ENCODE results near the gene TBC1D9B. TPM values are rescaled to one million over a fixed set of nuclear protein-coding genes. Genes with fewer than 3 reads are reported as not detected.

Gene TBC1D9B
- total RNA-seq, 6 experiments from 2014 or later: 58.7 to 81.9 (median 69.5) TPM

DNA sequence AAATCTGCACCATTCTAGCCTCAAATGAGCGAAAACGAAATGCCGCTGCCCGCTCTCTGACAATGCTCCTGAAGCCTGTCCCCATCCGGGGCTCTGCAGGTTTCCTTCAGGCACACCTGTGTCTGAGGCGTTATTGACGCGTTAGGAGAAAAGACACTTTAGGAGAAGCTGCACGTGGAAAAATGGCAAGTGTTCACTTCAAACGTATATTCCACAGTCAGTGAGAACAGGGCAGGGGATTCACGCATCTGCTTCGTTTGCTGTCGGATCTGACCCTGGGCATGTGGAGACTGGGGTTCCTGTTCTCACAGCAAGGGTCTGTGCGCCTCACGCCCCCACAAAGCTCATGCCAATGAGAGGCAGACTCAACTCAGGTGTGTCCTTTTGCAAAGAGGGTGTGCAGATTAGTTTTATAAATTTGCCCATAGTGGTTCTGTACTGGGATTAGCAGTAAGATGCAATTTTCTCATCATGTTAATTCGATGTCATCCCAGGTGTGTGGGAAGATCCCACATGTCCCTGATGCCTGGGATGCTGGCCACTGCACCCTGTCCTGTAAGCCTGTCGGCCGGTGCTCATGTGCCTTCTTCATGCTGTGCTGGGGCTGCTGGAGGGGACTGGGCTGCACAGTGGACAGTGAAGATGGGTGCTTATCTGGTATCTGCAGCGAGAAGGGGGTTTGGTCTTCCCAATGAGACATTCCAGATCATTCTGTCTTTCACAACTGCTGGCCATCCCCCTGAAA, 11.2 kb upstream of the TBC1D9B start:
- no peaks in the 10 kb centered on the region for H3K27me3 ChIP-seq
- no peaks in the 10 kb centered on the region for H3K4me1 ChIP-seq
- ATAC-seq: no peak
- no peak overlapping the region for H3K27ac ChIP-seq
- intact Hi-C loops (cut with DNase I): no loop called here
- TF ChIP-seq, protein P1, sequence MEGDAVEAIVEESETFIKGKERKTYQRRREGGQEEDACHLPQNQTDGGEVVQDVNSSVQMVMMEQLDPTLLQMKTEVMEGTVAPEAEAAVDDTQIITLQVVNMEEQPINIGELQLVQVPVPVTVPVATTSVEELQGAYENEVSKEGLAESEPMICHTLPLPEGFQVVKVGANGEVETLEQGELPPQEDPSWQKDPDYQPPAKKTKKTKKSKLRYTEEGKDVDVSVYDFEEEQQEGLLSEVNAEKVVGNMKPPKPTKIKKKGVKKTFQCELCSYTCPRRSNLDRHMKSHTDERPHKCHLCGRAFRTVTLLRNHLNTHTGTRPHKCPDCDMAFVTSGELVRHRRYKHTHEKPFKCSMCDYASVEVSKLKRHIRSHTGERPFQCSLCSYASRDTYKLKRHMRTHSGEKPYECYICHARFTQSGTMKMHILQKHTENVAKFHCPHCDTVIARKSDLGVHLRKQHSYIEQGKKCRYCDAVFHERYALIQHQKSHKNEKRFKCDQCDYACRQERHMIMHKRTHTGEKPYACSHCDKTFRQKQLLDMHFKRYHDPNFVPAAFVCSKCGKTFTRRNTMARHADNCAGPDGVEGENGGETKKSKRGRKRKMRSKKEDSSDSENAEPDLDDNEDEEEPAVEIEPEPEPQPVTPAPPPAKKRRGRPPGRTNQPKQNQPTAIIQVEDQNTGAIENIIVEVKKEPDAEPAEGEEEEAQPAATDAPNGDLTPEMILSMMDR (IDR thresholded peaks at IDR 0.05): no peak
- no peak for TF ChIP-seq POLR2A (IDR thresholded peaks at IDR 0.05)
- DNase-seq: no peak
- WGBS (ENCODE audit: insufficient coverage, low coverage, low lambda C conversion rate, missing lambda C conversion rate): 86% methylated on average over 14 of the region's 19 CpGs
- H3K36me3 ChIP-seq: no peaks in the 10 kb centered on the region
- H3K4me3 ChIP-seq: no peak overlapping the region
- H3K9me3 ChIP-seq: no peaks in the 10 kb centered on the region

DNA sequence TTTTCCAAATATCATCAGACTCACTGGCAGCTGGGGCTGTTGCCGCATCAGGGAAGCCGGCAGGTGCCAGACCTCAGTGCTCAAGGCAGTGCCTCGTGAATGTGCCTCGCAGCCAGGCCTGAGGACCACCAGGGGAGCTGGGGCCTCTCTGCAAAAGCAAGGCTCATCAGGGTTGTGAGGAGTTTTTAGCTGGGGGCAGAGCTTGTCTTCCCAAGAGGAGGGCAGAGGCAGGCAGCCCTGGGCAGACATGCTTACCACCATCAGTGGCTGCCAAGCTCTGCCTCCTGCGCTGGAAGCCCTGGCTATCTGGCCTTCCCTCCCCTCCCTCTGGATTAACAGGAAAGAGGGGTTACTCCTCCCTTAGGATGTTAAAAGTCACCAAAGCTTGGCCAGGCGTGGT, 8.8 kb upstream of the TBC1D9B start:
- H3K27ac ChIP-seq: no peak overlapping the region
- intact Hi-C loops (cut with DNase I): no loop called here

DNA sequence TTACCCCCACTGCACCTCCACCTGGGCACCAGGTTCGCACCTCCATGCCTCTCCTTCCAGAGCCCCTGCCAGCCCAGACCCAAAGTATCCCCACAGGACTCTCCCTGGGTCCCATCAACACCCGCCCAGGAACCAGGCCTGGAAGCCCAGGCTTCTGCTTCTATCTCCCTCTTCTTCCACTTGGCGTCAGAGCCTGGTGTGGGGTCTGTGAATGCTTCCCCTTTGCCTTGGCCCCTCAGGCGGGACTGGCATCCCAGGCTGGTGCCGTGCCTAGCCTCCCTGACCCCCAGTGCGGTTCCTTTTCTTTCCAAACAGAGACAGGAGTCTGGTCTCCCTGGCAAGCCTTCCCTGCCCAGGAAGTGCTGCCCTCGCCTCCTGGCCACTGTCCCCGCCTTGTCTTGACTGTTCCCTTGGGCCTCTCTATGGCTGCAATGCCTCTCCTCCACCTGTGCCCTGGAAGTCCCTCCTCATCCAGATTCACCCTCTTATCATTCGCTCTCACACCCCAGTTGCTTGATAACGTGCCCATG, 7.8 kb upstream of the TBC1D9B start:
- no peaks in the 10 kb centered on the region for H3K4me1 ChIP-seq
- TF ChIP-seq, protein P1 (IDR thresholded peaks at IDR 0.05): no peak
- no peak for TF ChIP-seq POLR2A (IDR thresholded peaks at IDR 0.05)
- no peak overlapping the region for H3K27ac ChIP-seq
- no peaks in the 10 kb centered on the region for H3K27me3 ChIP-seq
- DNase-seq (no peak), ATAC-seq (no peak)
- no peaks in the 10 kb centered on the region for H3K9me3 ChIP-seq
- no peaks in the 10 kb centered on the region for H3K36me3 ChIP-seq
- intact Hi-C loops (cut with DNase I): no loop called here
- 76% methylated on average over 6 of the region's 10 CpGs for WGBS (ENCODE audit: insufficient coverage, low coverage, low lambda C conversion rate, missing lambda C conversion rate)
- H3K4me3 ChIP-seq: no peak overlapping the region

More for the DNA sequence above, 8.8 kb upstream of the TBC1D9B start:
- TF ChIP-seq POLR2A (IDR thresholded peaks at IDR 0.05): no peak
- TF ChIP-seq, protein P1 (IDR thresholded peaks at IDR 0.05): no peak
- H3K36me3 ChIP-seq: no peaks in the 10 kb centered on the region
- H3K9me3 ChIP-seq: no peaks in the 10 kb centered on the region
- DNase-seq (no peak), ATAC-seq (no peak)
- H3K4me1 ChIP-seq: no peaks in the 10 kb centered on the region
- no CpG with 5 or more reads among the region's 6 CpGs for WGBS (ENCODE audit: insufficient coverage, low coverage, low lambda C conversion rate, missing lambda C conversion rate)
- H3K4me3 ChIP-seq: no peak overlapping the region
- H3K27me3 ChIP-seq: no peaks in the 10 kb centered on the region

DNA sequence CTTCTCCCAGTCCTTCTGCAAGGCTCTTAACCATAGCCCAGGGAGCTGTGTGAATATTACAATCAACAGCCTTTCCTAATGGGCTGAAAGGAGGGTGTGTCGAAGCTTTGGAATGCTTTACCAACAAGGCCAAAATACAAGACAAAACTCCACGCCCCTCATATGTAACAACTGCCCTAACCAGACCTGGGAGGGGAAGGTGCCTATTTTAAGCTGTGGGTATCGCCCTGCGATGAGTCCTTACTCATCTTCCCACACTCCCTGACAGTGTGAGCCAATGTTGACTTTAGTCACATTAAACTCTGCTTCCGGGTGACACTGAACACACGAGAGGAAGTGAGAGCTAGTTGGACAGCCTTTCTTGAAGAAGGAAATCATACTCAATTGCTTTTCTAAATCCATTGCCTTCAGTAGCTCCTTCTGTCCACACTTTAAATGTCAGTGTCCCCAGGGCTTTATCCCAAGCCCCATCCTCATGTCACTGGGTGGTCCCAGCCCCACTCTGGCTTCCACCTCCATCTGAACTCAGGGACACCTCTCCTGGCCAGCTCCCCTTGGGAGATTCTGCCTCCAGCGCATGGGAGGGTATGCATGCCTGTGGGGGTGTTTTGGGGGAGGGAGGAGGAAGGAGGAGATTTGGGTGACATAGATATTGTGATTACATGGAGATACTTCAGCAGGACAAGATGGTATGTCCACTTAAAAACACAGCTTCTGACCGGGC, 6.5 kb upstream of the TBC1D9B start:
- Histone ChIP-seq H3K36me3 (no peaks in the 10 kb centered on the region), H3K4me3 (no peak overlapping the region), H3K27ac (no peak overlapping the region), H3K9me3 (no peaks in the 10 kb centered on the region), H3K4me1 (no peaks in the 10 kb centered on the region), H3K27me3 (no peaks in the 10 kb centered on the region)
- peak; percentile 28 to 78 (median 44) for ATAC-seq
- 76% methylated on average over 4 of the region's 8 CpGs for WGBS (ENCODE audit: insufficient coverage, low coverage, low lambda C conversion rate, missing lambda C conversion rate)
- TF ChIP-seq, protein P1 (IDR thresholded peaks at IDR 0.05): no peak
- no peak for TF ChIP-seq POLR2A (IDR thresholded peaks at IDR 0.05)
- intact Hi-C loops (cut with DNase I): no loop called here
- no peak for DNase-seq
